Activated gamma-delta T cell treated with anti-CD3 and anti-CD28 coated beads, Interleukin-2, amount 50 U/mL, for 16 hours (primary cell): Measurements from ENCODE around the gene TSR3.

Experiments used
- DNase-seq: peaks from one replicate; pipeline ENCODE4 v3.0.0-alpha.2; 2020; ENCODE audit warnings: low read depth

TSR3 gene

GRCh38 chr16:1351582-1352362 lies at the start of gene TSR3, which contains the start of gene GNPTG:
Gene TSR3 (minus strand): TSS chr16:1351878. CDS start chr16:1351804, 74 bp downstream.
Gene GNPTG (plus strand): TSS chr16:1351931. CDS start chr16:1351966, 35 bp downstream.
- peak; percentile 76 for DNase-seq

- DNase-seq, result no peak
Measured at GRCh38 chr16:1401061-1401757, 49.5 kb upstream of the TSR3 start.

DNA sequence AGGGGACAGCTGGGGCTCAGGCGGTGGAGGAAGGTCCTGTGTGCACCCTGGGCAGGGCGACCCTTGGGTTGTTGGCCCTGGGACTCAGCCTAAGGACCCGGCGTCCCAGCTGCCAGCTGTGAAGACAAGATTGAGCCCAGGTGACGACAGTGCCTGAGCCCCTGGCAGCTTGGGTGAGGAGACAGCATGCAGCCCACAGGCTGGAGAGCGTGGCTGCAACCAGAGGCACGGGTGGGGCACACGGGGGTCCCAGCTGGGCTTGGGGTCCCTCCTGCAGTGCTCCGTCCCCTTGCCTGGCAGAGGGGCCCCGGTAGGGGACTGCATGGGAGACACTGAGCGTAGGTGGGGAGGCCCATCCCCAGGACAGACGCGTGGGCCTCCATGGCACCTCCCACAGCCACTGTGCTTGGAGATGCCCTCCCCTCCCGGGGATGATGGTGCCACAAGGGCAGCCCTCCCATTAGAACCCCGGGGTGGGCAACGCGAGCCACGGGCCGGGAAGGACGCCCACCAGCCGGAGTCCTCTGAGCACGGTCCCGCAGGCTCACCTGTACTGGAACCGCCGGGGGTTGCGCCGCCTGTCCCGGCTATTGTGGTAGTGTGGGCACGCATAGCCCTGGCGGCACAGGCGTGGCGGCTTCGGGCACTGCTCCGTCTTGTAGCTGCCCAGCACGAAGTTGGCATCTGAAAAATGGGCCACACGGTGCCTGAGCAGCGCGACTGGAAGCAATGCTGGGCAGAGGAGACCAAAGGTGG lies 47.3 kb upstream of the TSR3 start:
- DNase-seq, result no peak

GRCh38 chr16:1398351-1398750 lies 46.7 kb upstream of the TSR3 start:
- DNase-seq, result no peak

- DNase-seq, result no peak
Measured at GRCh38 chr16:1397779-1398178, 46.1 kb upstream of the TSR3 start.

DNA sequence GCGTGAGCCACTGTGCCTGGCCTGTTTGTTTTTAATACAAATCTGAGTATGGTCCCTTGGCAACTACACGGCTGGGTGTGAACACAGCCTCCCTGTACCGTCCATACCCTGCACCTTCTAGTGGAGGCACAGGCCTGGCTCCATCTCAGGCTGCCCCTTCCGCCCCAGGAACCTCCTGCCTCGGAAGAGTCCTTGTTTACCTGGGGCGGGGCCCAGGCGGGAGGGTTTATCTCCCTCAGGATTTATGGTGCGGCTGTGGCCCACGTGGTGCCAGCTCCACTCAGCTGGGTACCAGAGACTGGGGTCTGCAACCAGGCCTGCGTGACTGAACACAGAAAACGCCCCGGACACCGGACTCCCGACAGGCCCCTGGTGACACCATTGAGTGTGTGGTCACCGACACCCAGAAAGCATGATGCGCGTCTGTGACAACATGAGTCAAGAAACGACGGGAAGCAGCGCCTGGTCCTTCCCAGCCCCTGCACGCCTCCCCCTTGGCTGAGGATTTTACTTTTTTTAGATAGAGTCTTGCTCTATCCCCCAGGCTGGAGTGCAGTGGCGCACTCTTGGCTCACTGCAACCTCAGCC lies 43.9 kb upstream of the TSR3 start:
- DNase-seq, result no peak

DNA sequence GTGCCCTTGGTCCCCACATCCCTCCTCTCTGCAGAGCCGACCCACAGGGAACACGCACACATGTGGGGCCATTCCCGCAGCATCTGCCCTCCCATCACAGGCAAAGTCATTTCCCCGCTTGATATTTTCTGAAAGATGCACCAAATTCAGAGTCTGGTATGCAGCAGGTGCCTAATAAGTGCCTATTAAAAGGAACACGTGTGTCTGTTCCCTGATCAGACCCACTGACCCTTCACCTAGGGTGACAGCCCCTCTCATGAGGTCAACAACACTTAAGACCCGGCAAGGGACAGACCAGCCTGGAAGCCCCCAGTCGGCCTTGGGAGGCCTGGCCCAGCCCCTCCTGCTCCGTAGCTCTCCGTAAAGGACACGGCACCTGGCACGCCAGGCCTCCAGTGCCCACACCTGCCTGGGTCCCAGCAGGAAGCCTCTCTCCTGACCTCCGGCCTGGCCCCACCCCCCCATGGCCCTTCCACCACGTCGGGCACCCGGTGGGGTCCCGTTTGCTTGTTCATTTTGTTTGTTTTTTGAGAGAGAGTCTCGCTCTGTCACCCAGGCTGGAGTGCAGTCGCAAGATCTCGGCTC lies 42.8 kb upstream of the TSR3 start:
- DNase-seq, result no peak

- no peak for DNase-seq
Measured at GRCh38 chr16:1393613-1394176, 42.0 kb upstream of the TSR3 start.

GRCh38 chr16:1392826-1393225 lies 41.1 kb upstream of the TSR3 start:
- DNase-seq, result no peak

GRCh38 chr16:1390239-1390779 lies 38.6 kb upstream of the TSR3 start:
- DNase-seq, result no peak

DNA sequence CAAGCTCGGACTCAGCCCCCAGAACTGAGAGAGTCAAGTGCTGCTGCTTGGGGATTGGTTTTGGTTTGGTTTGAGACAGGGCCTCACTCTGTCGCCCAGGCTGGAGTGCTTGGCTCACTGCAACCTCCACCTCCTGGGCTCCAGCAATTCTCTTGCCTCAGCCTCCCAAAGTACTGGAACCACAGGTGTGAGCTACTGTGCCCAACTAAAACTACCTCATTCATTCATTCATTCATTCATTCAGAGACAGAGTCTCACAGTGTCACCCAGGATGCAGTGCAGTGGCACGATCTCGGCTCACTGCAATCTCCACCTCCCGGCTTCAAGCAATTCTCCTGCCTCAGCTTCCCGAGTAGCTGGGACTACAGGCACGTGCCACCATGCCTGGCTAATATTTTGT lies 38.1 kb upstream of the TSR3 start:
- no peak for DNase-seq

DNA sequence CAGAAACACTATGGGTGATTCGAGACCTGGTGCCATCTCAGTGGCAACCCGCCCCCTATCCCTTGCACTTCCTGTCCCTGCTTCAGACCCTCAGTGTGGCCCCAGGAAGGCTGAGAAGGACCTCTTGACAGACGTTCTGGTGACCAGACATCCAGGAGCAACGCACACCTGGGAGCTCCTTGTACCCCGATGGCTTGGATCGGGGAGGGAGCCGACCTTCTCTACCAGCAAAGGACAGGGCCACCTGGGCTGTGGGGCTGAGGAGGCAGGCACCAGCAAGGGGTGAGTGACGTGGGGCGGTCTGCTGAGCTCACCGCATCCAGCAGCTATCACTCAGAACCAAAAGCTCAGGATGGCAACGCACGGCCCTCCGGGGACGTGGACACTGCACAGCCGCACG lies 35.7 kb upstream of the TSR3 start:
- DNase-seq, result no peak

GRCh38 chr16:1385232-1385631 lies 33.6 kb upstream of the TSR3 start:
- no peak for DNase-seq

GRCh38 chr16:1383556-1383955 lies 31.9 kb upstream of the TSR3 start:
- no peak for DNase-seq

DNA sequence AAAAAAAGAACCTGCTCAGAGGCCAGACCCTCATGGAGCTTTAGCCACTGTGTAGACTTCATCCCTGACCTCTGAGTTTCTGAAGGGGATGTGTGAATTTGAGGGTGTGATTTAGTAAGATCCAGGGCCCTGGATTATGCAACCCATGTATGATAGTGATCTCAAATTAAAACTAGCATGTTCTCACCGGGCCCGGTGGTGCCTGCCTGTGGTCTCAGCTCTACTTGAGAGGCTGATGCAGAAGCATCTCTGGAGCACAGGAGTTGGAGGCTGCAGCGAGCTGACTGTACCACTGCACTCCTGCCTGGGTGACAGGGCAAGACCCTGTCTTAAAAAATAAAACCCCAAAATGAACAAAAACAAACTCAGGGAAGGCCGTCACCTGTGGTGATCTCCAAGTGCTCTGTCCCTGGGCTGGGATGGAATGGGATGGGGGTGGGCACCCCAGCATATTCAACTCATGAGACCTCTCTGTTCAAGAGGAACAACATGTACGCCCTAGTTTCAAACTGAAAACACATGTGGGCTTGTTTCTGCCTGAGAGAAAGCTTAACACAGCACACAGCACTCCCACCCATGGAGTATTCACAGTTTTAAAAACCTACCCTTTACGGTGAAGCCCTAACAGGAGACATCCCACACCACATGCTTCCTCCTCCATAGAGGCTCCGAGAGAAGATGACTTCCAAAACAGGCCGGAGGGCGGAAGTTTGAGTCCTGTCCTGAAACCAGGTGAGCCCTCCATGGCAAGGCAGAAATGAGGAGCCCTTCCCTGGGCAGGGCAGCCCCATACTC lies 30.1 kb upstream of the TSR3 start:
- DNase-seq, result no peak

- DNase-seq, result no peak
Measured at GRCh38 chr16:1380195-1380594, 28.5 kb upstream of the TSR3 start.

DNA sequence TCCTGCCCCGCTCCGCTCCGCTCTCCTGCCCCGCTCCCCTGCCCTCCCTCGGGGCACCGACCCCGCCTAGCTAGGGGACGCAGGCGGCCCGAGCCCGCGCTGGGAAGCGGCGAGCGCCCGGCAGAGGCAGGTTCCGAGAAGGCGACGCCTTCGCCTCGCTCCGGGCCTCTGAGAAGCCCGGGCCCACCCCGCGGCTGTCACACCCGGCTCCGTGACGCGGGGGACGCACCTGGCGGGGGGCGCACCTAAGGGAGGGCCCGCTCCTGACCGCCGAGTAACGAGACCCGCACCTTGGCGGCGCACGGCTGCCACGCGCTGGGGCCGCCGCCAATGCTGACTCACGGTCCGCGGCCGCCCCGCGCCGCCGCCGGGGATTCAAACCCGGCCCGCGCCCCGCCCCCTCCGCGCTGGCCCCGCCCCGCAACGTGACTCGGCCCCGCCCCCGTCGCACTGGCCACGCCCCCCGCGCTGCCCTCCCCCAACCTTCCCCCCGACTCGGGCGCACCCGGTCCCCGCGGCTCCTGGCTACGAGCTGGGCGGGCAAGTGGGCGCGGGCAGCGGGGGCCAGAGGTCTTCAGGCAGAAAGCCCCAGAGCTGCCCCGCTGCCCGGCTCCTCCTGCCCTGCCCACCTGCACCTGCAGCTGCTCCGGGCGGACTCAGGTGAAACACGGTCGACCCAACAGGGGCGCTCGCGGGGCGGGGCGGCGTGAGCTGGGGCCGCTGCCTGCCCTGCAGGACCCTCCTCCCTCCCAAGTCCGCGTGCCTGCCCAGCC lies 27.8 kb upstream of the TSR3 start:
- DNase-seq, result peak; percentile 57

- peak; percentile 64 for DNase-seq
Measured at GRCh38 chr16:1378804-1379303, 27.2 kb upstream of the TSR3 start.

- no peak for DNase-seq
Measured at GRCh38 chr16:1378087-1378803, 26.6 kb upstream of the TSR3 start.
